Kidney (tissue), 14 donors: Measurements from ENCODE around the gene APMAP. TPM values are rescaled to one million over a fixed set of nuclear protein-coding genes. Genes with fewer than 3 reads are reported as not detected.

Source experiments
- DNase-seq, 5 donors: peaks; one replicate each; pipeline ENCODE4 v3.0.0-alpha.2; 2013 to 2020
- FAIRE-seq: peaks from 2 replicates; lab custom pipeline; 2012; peaks lifted over from hg19 to GRCh38; lab: Jason Lieb, UNC
- H3K27ac ChIP-seq, 2 donors: one replicate each; pipeline ENCODE4 v1.7.0; 2013; ENCODE audit warnings: low read depth in 2 of 2, low read length in 2 of 2, inconsistent platforms in 1 of 2
- H3K27me3 ChIP-seq: one replicate; pipeline ENCODE4 v1.7.1; 2013; ENCODE audit warnings: low read length, inconsistent platforms; ENCODE audit not compliant: control insufficient read depth, insufficient read depth
- H3K36me3 ChIP-seq, 3 donors: one replicate each; pipeline versions ENCODE4 v1.7.0 to v1.7.1; 2013; ENCODE audit warnings: low read length in 3 of 3, control low read depth in 1 of 3, inconsistent platforms in 1 of 3; ENCODE audit not compliant: insufficient read depth in 3 of 3, control insufficient read depth in 2 of 3
- H3K4me1 ChIP-seq, 3 donors: one replicate each; pipeline versions ENCODE4 v1.7.0 to v1.7.1; 2013; ENCODE audit warnings: low read length in 3 of 3, inconsistent platforms in 1 of 3, low read depth in 1 of 3; ENCODE audit not compliant: control insufficient read depth in 2 of 3, insufficient read depth in 2 of 3
- H3K4me3 ChIP-seq, 3 donors: one replicate each; pipeline versions ENCODE4 v1.7.0 to v1.8.1; 2013; ENCODE audit warnings: low read length in 3 of 3, control low read depth in 1 of 3, inconsistent platforms in 1 of 3
- H3K9ac ChIP-seq, 3 donors: one replicate each; pipeline versions ENCODE4 v1.7.0 to v1.7.1; 2013; ENCODE audit warnings: low read length in 3 of 3, control low read depth in 1 of 3, inconsistent platforms in 1 of 3
- H3K9me3 ChIP-seq, 3 donors: one replicate each; pipeline versions ENCODE4 v1.7.0 to v1.7.1; 2013; ENCODE audit warnings: low read length in 3 of 3, control low read depth in 1 of 3, inconsistent platforms in 1 of 3; ENCODE audit not compliant: control insufficient read depth in 2 of 3, insufficient read depth in 1 of 3
- CTCF ChIP-seq: IDR thresholded peaks from 3 replicates; pipeline ENCODE4 v1.5.1; 2012; ENCODE audit warnings: mild to moderate bottlenecking, moderate library complexity, borderline replicate concordance; ENCODE audit not compliant: insufficient read depth; ENCODE audit errors: extremely low read depth
- intact Hi-C: fragments of 100-400 bp; cut with DNase I; formaldehyde crosslinking; loops from one replicate; pipeline ENCODE4 v1.11.1; 2022
- polyA plus RNA-seq: library from polyadenylated mRNA; stranded (reverse); fragments of 350-450 nt; fragmentation: Illumina TruSeq; extraction: RNeasy Lipid Tissue Mini Kit (QIAGEN cat#74804); gene quantifications from one replicate; pipeline ENCODE4 v1.2.3, GENCODE V29; 2014; ENCODE audit warnings: low read depth, low replicate concordance; ENCODE audit not compliant: insufficient read depth
- total RNA-seq: library from RNA; stranded (reverse); fragmentation: NEBNext Ultra II Directional; extraction: Animal tissue kit (Norgen Biotek cat#: 25700); gene quantifications from one replicate; pipeline ENCODE4 v1.2.1, GENCODE V29; 2021
- donor health status: control.
- donor health status: control.
- donor health status: control.
- donor health status: control.
- donor health status: control.
- donor health status: DM: yes; HTN: yes; CAD: no.
- donor health status: Normal renal cell carcinoma (clear cell type).

APMAP gene
- total and polyA plus RNA-seq, 2 donors from 2014 or later = 79.7 to 90.9 TPM

- Histone ChIP-seq H3K4me1 (no peaks in the 10 kb centered on the region), H3K27me3 (no peaks in the 10 kb centered on the region), H3K36me3 (peaks cover 0 to 16% (median 14%) of the 10 kb centered on the region in 3 donors), H3K9me3 (no peaks in the 10 kb centered on the region), H3K9ac (no peak overlapping the region), H3K4me3 (no peak overlapping the region), H3K27ac (no peak overlapping the region)
- no peak for TF ChIP-seq CTCF
- intact Hi-C loops = no loop called here
- DNase-seq (peak in 2 of 5 donors; percentile 7 to 13), FAIRE-seq (no peak)
These were observed 33.8 kb downstream of the APMAP start for GRCh38 chr20:24958506-24959385.

DNA sequence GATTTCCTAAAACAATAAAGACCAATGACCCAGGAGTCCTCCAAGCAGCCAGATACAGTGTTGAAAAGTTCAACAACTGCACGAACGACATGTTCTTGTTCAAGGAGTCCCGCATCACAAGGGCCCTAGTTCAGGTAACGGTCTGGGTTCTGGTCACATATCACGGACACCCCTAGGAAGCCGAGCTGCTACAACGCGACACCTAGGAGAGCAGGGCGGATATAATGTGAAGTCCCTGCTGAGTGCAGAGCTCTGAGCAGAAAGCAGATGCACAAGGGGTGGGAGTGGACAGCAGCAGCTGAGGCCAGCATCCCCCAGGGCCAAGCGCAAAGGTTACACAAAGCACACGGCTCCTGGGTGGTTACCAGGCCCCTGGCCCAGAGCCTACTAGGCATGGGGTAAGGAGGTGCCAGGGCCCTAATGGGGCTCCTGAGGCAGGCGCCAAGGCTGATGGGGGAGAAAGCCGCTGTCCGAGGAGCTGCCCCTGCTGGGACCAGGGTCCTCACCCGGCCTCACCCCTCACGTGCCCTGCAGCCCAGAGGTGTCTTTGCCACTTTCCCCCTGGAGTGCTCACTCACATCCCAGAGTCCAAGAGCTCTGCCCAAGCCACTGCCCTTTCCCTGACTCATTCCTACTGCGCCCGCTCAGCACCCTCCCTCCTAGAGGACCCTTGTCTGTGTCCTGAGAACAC, 35.1 kb downstream of the APMAP start:
- intact Hi-C loops = no loop called here
- TF ChIP-seq CTCF = no peak
- peaks cover 0 to 5% (median 1%) of the 10 kb centered on the region in 3 donors for H3K36me3 ChIP-seq
- FAIRE-seq = no peak
- H3K27ac ChIP-seq = no peak overlapping the region
- no peaks in the 10 kb centered on the region for H3K9me3 ChIP-seq
- no peak overlapping the region for H3K4me3 ChIP-seq
- no peaks in the 10 kb centered on the region for H3K27me3 ChIP-seq
- no peaks in the 10 kb centered on the region for H3K4me1 ChIP-seq
- H3K9ac ChIP-seq = no peak overlapping the region
- DNase-seq = peak in 2 of 5 donors; percentile 8 to 34

- Histone ChIP-seq H3K9ac (no peak overlapping the region), H3K4me3 (no peak overlapping the region), H3K27ac (no peak overlapping the region), H3K4me1 (no peaks in the 10 kb centered on the region), H3K36me3 (peaks cover 0 to 5% (median 0%) of the 10 kb centered on the region in 3 donors), H3K9me3 (no peaks in the 10 kb centered on the region), H3K27me3 (no peaks in the 10 kb centered on the region)
- no peak for TF ChIP-seq CTCF
- DNase-seq (no peak), FAIRE-seq (no peak)
- intact Hi-C loops = no loop called here
These were observed 36.3 kb downstream of the APMAP start for GRCh38 chr20:24956001-24956841.
